SU-DHL-6 (cell line): Measurements from ENCODE around the gene MAST4.
A peak's percentile ranks its signal among the peaks of the same experiment; 100 is the strongest.

ENCODE experiments used
- H2AFZ ChIP-seq: fragments of 200-600 bp; sonication (generic); 2 replicates; pipeline ENCODE4 v1.6.1; 2014; ENCODE audit warnings: low read depth, mild to moderate bottlenecking, moderate library complexity, mixed read lengths, antibody characterized with exemption, low read length; ENCODE audit not compliant: severe bottlenecking
- H3F3A ChIP-seq: fragments of 200-600 bp; shearing (Covaris generic); 2 replicates; pipeline ENCODE4 v1.6.0; 2016; ENCODE audit warnings: antibody characterized with exemption, mild to moderate bottlenecking; ENCODE audit not compliant: insufficient read depth
- H3K27ac ChIP-seq: fragments of 200-600 bp; sonication (generic); 2 replicates; pipeline ENCODE4 v1.5.1; 2016; ENCODE audit warnings: low read depth, mild to moderate bottlenecking, low read length, moderate library complexity, mixed read lengths
- H3K27me3 ChIP-seq: fragments of 200-600 bp; sonication (generic), shearing (Covaris generic); 2 replicates; pipeline ENCODE4 v1.6.0; 2014; ENCODE audit warnings: mild to moderate bottlenecking, low read length
- H3K36me3 ChIP-seq: fragments of 200-600 bp; sonication (generic); 2 replicates; pipeline ENCODE4 v1.6.1; 2014; ENCODE audit warnings: mild to moderate bottlenecking, low read length, mixed read lengths
- H3K4me2 ChIP-seq: fragments of 300-600, 200-600 bp; shearing (Covaris generic), sonication (generic); 2 replicates; pipeline ENCODE4 v1.6.0; 2014; ENCODE audit warnings: low read length, low read depth, mild to moderate bottlenecking; ENCODE audit not compliant: poor library complexity, severe bottlenecking
- H3K4me3 ChIP-seq: fragments of 200-600 bp; sonication (generic); 2 replicates; pipeline ENCODE4 v1.5.1; 2014; ENCODE audit warnings: antibody characterized with exemption, low read length, mild to moderate bottlenecking, mixed read lengths; ENCODE audit not compliant: insufficient read depth, poor library complexity, severe bottlenecking
- H3K79me2 ChIP-seq: fragments of 200-600 bp; sonication (generic); 2 replicates; pipeline ENCODE4 v1.6.1; 2014; ENCODE audit warnings: mild to moderate bottlenecking, low read length, moderate library complexity; ENCODE audit not compliant: insufficient read depth
- H3K9ac ChIP-seq: fragments of 200-600 bp; sonication (generic); 2 replicates; pipeline ENCODE4 v1.7.0; 2014; ENCODE audit warnings: mild to moderate bottlenecking, low read length
- H3K9me2 ChIP-seq: fragments of 200-600 bp; sonication (generic); replicated peaks from 2 replicates; pipeline ENCODE4 v1.6.1; 2014; ENCODE audit warnings: low read length; ENCODE audit not compliant: insufficient read depth
- H3K9me3 ChIP-seq: fragments of 200-600 bp; sonication (generic); 2 replicates; pipeline ENCODE4 v1.6.1; 2014; ENCODE audit warnings: low read length, mixed read lengths; ENCODE audit not compliant: insufficient read depth
- H4K20me1 ChIP-seq: fragments of 200-600 bp; sonication (generic); 2 replicates; pipeline ENCODE4 v1.6.1; 2014; ENCODE audit warnings: low read depth, mild to moderate bottlenecking, antibody characterized with exemption, low read length, moderate library complexity, mixed read lengths
- EZH2phosphoT487 ChIP-seq: fragments of 200-600 bp; sonication (generic), shearing (Covaris generic); conservative IDR thresholded peaks from 2 replicates; pipeline ENCODE4 v1.6.1; 2018; ENCODE audit warnings: mild to moderate bottlenecking, antibody characterized with exemption, low read length, moderate library complexity, mixed read lengths
- TF ChIP-seq, protein P1 (sequence below): fragments of 200-600 bp; sonication (generic); IDR thresholded peaks from one replicate; pipeline ENCODE4 v1.5.1; 2017; ENCODE audit warnings: antibody characterized with exemption, mild to moderate bottlenecking, low read length, moderate library complexity; ENCODE audit not compliant: insufficient read depth, poor library complexity, severe bottlenecking

MAST4 gene

DNA sequence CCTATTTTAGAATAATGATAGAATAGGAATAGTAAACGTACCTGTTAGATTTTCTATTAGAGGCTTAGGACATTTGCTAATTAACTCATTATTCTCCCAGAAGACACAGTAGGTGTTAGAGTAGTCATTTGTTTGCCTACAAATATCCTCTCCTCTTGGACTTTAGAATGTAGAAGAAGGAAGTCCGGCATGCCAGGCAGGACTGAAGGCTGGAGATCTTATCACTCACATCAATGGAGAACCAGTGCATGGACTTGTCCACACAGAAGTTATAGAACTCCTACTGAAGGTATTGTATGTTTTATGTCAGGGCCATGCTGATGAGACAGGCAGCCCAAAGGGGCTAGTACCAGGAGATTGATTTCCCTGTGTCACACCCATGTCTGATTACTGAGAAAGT, 557.1 kb downstream of the MAST4 start:
- TF ChIP-seq EZH2phosphoT487 = no peak
- Histone ChIP-seq H2AFZ (no peak overlapping the region), H3F3A (no peaks in the 10 kb centered on the region), H3K9me3 (no peaks in the 10 kb centered on the region), H3K9ac (no peak overlapping the region), H3K9me2 (no peaks in the 10 kb centered on the region), H3K4me2 (no peak overlapping the region), H3K79me2 (no peaks in the 10 kb centered on the region), H3K4me3 (no peak overlapping the region), H4K20me1 (no peaks in the 10 kb centered on the region), H3K36me3 (no peaks in the 10 kb centered on the region), H3K27me3 (no peaks in the 10 kb centered on the region), H3K27ac (no peak overlapping the region)

DNA sequence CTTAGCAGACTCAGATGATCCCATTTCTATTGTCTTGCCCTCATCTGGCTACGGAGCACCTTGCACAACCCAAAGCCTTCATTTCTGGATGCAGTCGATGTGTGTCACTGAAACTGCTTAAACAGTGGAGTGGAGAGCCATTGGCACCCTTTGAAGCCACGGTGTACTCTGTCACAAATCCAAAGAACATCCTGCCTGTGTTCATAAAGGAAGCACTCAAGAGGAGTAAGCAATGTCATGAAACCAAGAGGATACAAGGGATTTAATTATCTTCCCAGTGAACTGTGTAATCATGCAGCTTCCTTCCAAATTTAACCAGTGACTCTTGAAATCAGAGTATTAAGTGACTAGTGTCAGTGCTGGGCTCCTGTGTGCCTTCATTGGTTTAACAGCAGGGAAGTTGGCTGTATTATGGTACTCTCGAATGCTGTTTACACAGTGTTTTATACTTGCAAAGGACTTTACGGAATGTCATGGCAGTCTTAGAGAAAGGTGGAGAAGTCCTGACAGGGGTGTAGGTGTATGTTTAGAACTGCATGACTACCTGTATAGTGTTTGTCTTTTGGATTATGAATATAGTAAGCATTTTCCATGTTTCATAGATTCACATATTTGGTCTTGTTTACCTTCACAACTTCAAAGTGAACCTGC, 558.5 kb downstream of the MAST4 start:
- H3K4me3 ChIP-seq = no peak overlapping the region
- no peak overlapping the region for H3K4me2 ChIP-seq
- TF ChIP-seq EZH2phosphoT487 = no peak
- TF ChIP-seq, protein P1, sequence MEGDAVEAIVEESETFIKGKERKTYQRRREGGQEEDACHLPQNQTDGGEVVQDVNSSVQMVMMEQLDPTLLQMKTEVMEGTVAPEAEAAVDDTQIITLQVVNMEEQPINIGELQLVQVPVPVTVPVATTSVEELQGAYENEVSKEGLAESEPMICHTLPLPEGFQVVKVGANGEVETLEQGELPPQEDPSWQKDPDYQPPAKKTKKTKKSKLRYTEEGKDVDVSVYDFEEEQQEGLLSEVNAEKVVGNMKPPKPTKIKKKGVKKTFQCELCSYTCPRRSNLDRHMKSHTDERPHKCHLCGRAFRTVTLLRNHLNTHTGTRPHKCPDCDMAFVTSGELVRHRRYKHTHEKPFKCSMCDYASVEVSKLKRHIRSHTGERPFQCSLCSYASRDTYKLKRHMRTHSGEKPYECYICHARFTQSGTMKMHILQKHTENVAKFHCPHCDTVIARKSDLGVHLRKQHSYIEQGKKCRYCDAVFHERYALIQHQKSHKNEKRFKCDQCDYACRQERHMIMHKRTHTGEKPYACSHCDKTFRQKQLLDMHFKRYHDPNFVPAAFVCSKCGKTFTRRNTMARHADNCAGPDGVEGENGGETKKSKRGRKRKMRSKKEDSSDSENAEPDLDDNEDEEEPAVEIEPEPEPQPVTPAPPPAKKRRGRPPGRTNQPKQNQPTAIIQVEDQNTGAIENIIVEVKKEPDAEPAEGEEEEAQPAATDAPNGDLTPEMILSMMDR = no peak
- no peaks in the 10 kb centered on the region for H3K9me3 ChIP-seq
- no peaks in the 10 kb centered on the region for H3K36me3 ChIP-seq
- no peaks in the 10 kb centered on the region for H3K9me2 ChIP-seq
- H2AFZ ChIP-seq = no peak overlapping the region
- no peaks in the 10 kb centered on the region for H3K79me2 ChIP-seq
- no peaks in the 10 kb centered on the region for H4K20me1 ChIP-seq
- no peaks in the 10 kb centered on the region for H3K27me3 ChIP-seq
- no peak overlapping the region for H3K27ac ChIP-seq
- no peak overlapping the region for H3K9ac ChIP-seq
- no peaks in the 10 kb centered on the region for H3F3A ChIP-seq

DNA sequence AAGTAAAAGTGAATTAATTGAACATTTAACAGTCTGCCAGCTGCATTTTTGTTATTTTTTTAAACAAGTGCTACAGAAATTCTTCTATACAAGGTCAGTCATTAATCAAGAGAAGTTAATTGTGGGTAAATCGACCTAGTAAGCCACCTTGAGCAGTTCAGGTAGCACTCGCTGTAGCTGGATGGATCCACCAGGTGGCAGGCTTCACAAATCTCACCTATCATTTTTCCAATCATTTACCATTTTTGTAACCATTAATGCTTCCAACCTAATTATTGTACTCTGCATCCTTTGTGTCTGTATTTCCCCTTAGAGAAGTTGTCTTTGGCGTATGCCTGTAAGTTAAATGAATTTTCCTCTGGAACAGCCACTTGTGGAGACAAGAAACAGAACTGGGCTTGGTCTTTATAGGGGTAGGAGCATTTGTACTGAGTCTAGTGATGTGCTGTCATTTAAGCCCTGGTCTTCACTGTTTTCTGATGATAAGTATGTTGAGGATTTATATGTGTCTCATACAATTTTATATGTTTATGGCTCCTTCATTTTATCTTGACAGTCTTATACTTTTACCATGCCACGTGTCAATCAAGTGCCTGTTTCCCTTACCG, 560.9 kb downstream of the MAST4 start:
- Histone ChIP-seq H3K27ac (no peak overlapping the region), H4K20me1 (no peaks in the 10 kb centered on the region), H3K4me3 (no peak overlapping the region), H3K9me2 (no peaks in the 10 kb centered on the region), H3K36me3 (no peaks in the 10 kb centered on the region), H3F3A (no peaks in the 10 kb centered on the region), H2AFZ (no peak overlapping the region), H3K9ac (no peak overlapping the region), H3K27me3 (no peaks in the 10 kb centered on the region), H3K79me2 (no peaks in the 10 kb centered on the region), H3K4me2 (no peak overlapping the region), H3K9me3 (no peaks in the 10 kb centered on the region)
- TF ChIP-seq, protein P1 = peak; percentile 63
- TF ChIP-seq EZH2phosphoT487 = no peak

DNA sequence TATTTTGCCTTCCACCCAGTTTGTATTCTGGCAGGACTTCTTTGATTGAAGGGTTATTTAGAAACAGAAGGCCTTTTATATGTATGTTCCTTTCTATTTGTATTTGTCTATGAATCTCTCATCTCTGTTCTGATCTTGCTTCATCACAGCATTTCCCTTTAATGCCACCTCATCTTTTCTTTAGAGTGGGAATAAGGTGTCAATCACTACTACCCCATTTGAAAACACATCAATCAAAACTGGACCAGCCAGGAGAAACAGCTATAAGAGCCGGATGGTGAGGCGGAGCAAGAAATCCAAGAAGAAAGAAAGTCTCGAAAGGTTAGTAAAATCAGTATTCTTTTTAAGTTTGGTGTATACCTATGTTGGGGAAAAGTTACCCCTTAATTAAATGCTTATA, 564.1 kb downstream of the MAST4 start:
- no peak overlapping the region for H3K9ac ChIP-seq
- H3K4me2 ChIP-seq = no peak overlapping the region
- no peak overlapping the region for H3K27ac ChIP-seq
- no peaks in the 10 kb centered on the region for H3K9me3 ChIP-seq
- no peak overlapping the region for H3K4me3 ChIP-seq
- H3K36me3 ChIP-seq = no peaks in the 10 kb centered on the region
- no peaks in the 10 kb centered on the region for H3F3A ChIP-seq
- no peak overlapping the region for H2AFZ ChIP-seq
- no peak for TF ChIP-seq EZH2phosphoT487
- TF ChIP-seq, protein P1 = no peak
- H4K20me1 ChIP-seq = no peaks in the 10 kb centered on the region
- no peaks in the 10 kb centered on the region for H3K9me2 ChIP-seq
- no peaks in the 10 kb centered on the region for H3K79me2 ChIP-seq
- H3K27me3 ChIP-seq = no peaks in the 10 kb centered on the region
